ENCODE results near the gene OR10T2. TPM values are rescaled to one million over a fixed set of nuclear protein-coding genes. Genes with fewer than 3 reads are reported as not detected.
"Not testable (repeated sequence)": the region's sequence is repeated elsewhere in the genome, so short reads cannot be mapped to it uniquely, and the experiment has no call there.

Gene OR10T2
- not detected in 2 replicates for total RNA-seq

- intact Hi-C loops (cut with micrococcal nuclease), result no loop called here
Observed at GRCh38 chr1:158398818-158399514, at the start of gene OR10T2. Gene OR10T2, minus strand, starts transcription at chr1:158399466. Its CDS starts 0 bp downstream, at chr1:158399466.

- intact Hi-C loops (cut with micrococcal nuclease), result no loop called here
Observed at GRCh38 chr1:158445376-158445775, 46.1 kb upstream of the OR10T2 start.

GRCh38 chr1:158434741-158435140 lies 35.5 kb upstream of the OR10T2 start:
- intact Hi-C loops (cut with micrococcal nuclease), result no loop called here

- intact Hi-C loops (cut with micrococcal nuclease), result not testable (repeated sequence)
Observed at GRCh38 chr1:158430163-158430562, 30.9 kb upstream of the OR10T2 start.

GRCh38 chr1:158426137-158426536 lies 26.9 kb upstream of the OR10T2 start, which contains the start of gene OR10K2:
Gene OR10K2, minus strand, starts transcription at chr1:158426237. Its CDS starts 5,371 bp downstream, at chr1:158420866.
- intact Hi-C loops (cut with micrococcal nuclease), result no loop called here

- intact Hi-C loops (cut with micrococcal nuclease), result no loop called here
Observed at GRCh38 chr1:158425027-158425426, 25.8 kb upstream of the OR10T2 start.

GRCh38 chr1:158422212-158422611 lies 22.9 kb upstream of the OR10T2 start:
- intact Hi-C loops (cut with micrococcal nuclease), result no loop called here

GRCh38 chr1:158417586-158417985 lies 18.3 kb upstream of the OR10T2 start:
- intact Hi-C loops (cut with micrococcal nuclease), result no loop called here

GRCh38 chr1:158414651-158415345 lies 15.5 kb upstream of the OR10T2 start:
- intact Hi-C loops (cut with micrococcal nuclease), result no loop called here

GRCh38 chr1:158407092-158407491 lies 7.8 kb upstream of the OR10T2 start:
- intact Hi-C loops (cut with micrococcal nuclease), result loop anchor here (10.0 kb wide), 1 partner anchor 202 kb away; no protein-coding TSS in a partner anchor

- intact Hi-C loops (cut with micrococcal nuclease), result loop anchor here (10.0 kb wide), 1 partner anchor 196 kb away; no protein-coding TSS in a partner anchor
Observed at GRCh38 chr1:158400871-158401270, 1.6 kb upstream of the OR10T2 start.

- intact Hi-C loops (cut with micrococcal nuclease), result no loop called here
Observed at GRCh38 chr1:158396646-158397045, 2.6 kb downstream of the OR10T2 start.

GRCh38 chr1:158393476-158393875 lies 5.8 kb downstream of the OR10T2 start:
- intact Hi-C loops (cut with micrococcal nuclease), result no loop called here

- intact Hi-C loops (cut with micrococcal nuclease), result no loop called here
Observed at GRCh38 chr1:158391099-158391498, 8.2 kb downstream of the OR10T2 start.

- intact Hi-C loops (cut with micrococcal nuclease), result no loop called here
Observed at GRCh38 chr1:158390331-158390730, 8.9 kb downstream of the OR10T2 start.

- intact Hi-C loops (cut with micrococcal nuclease), result no loop called here
Observed at GRCh38 chr1:158374860-158375259, 24.4 kb downstream of the OR10T2 start.

- intact Hi-C loops (cut with micrococcal nuclease), result not testable (repeated sequence)
Observed at GRCh38 chr1:158374101-158374500, 25.2 kb downstream of the OR10T2 start.

GRCh38 chr1:158371188-158371953 lies 27.9 kb downstream of the OR10T2 start:
- intact Hi-C loops (cut with micrococcal nuclease), result no loop called here

- intact Hi-C loops (cut with micrococcal nuclease), result no loop called here
Observed at GRCh38 chr1:158366783-158367182, 32.5 kb downstream of the OR10T2 start.

- intact Hi-C loops (cut with micrococcal nuclease), result no loop called here
Observed at GRCh38 chr1:158362941-158363340, 36.3 kb downstream of the OR10T2 start.

GRCh38 chr1:158362482-158362881 lies 36.8 kb downstream of the OR10T2 start:
- intact Hi-C loops (cut with micrococcal nuclease), result no loop called here

- intact Hi-C loops (cut with micrococcal nuclease), result no loop called here
Observed at GRCh38 chr1:158357441-158357840, 41.8 kb downstream of the OR10T2 start.

All from T-helper 1 cell treated with Interleukin-12 subunit alpha and Interleukin-12 subunit beta and Interleukin-4 antibody, amounts not matched to agents 30 ng/mL and 1 ng/mL, for 36 hours (primary cell).